ENCODE data around the gene MEGF11.

The MEGF11 gene

GRCh38 chr15:66198757-66199156 is 54.8 kb downstream of the MEGF11 start:
- H3K9me3 ChIP-seq (ENCODE audit: control insufficient read depth in 1 of 2, low read length in 2 of 2): no peaks in the 10 kb centered on the region
- no peak overlapping the region for H3K27ac ChIP-seq (ENCODE audit: low read length)
- H3K4me1 ChIP-seq (ENCODE audit: control insufficient read depth in 1 of 2, insufficient read depth in 2 of 2, low read length in 2 of 2): no peaks in the 10 kb centered on the region
- no peak overlapping the region for H3K4me3 ChIP-seq (ENCODE audit: low read depth in 1 of 2, low read length in 2 of 2)
- no peaks in the 10 kb centered on the region for H3K27me3 ChIP-seq (ENCODE audit: low read depth, low read length)
- H3K36me3 ChIP-seq (ENCODE audit: control insufficient read depth in 1 of 2, insufficient read depth in 2 of 2, low read length in 2 of 2): no peaks in the 10 kb centered on the region

DNA sequence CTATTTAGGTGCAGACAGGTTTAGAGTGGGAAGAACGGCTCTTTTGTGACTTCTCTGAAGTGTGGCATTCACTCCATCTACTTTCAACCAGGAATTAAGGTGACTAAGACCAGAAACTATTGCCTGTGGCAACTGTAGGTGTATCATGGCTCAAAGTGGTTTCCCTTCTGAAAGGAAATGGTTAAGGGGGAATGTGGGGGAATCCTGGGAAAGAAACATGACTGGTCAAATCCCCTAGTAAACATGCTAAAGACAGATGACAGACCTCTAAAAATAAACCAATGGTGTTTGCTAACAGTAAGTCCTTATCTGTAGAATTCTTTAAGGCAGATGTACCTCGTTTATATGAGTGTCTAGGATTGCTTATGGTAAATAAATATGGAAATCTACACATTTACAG is 56.9 kb downstream of the MEGF11 start:
- H3K9me3 ChIP-seq (ENCODE audit: control insufficient read depth in 1 of 2, low read length in 2 of 2): no peaks in the 10 kb centered on the region
- H3K36me3 ChIP-seq (ENCODE audit: control insufficient read depth in 1 of 2, insufficient read depth in 2 of 2, low read length in 2 of 2): no peaks in the 10 kb centered on the region
- no peak overlapping the region for H3K27ac ChIP-seq (ENCODE audit: low read length)
- no peaks in the 10 kb centered on the region for H3K27me3 ChIP-seq (ENCODE audit: low read depth, low read length)
- H3K4me3 ChIP-seq (ENCODE audit: low read depth in 1 of 2, low read length in 2 of 2): no peak overlapping the region
- no peaks in the 10 kb centered on the region for H3K4me1 ChIP-seq (ENCODE audit: control insufficient read depth in 1 of 2, insufficient read depth in 2 of 2, low read length in 2 of 2)

- H3K4me3 ChIP-seq (ENCODE audit: low read depth in 1 of 2, low read length in 2 of 2): no peak overlapping the region
- H3K9me3 ChIP-seq (ENCODE audit: control insufficient read depth in 1 of 2, low read length in 2 of 2): no peaks in the 10 kb centered on the region
- H3K36me3 ChIP-seq (ENCODE audit: control insufficient read depth in 1 of 2, insufficient read depth in 2 of 2, low read length in 2 of 2): no peaks in the 10 kb centered on the region
- no peaks in the 10 kb centered on the region for H3K4me1 ChIP-seq (ENCODE audit: control insufficient read depth in 1 of 2, insufficient read depth in 2 of 2, low read length in 2 of 2)
- no peak overlapping the region for H3K27ac ChIP-seq (ENCODE audit: low read length)
- no peaks in the 10 kb centered on the region for H3K27me3 ChIP-seq (ENCODE audit: low read depth, low read length)
Observed at GRCh38 chr15:66195621-66196230, 57.8 kb downstream of the MEGF11 start.

DNA sequence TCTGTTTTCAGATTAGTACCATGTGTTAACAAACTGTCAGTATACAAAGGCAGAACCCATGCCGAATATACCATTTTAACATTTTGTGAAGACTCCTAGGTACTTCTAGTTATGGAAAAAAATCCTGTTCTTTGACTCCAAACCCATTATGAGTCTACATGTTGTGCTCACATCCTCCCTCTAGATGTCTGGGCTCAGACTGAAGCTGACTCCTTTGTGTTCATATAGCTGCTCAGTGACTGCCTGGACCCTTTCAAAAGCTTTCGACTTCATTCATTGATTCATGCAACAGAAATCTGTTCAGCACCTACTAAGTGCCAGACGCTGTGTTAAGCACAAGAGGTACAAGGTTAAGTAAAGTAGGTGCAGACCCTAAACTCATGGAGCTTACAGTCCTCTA is 60.5 kb downstream of the MEGF11 start:
- H3K4me3 ChIP-seq (ENCODE audit: low read depth in 1 of 2, low read length in 2 of 2): no peak overlapping the region
- no peaks in the 10 kb centered on the region for H3K36me3 ChIP-seq (ENCODE audit: control insufficient read depth in 1 of 2, insufficient read depth in 2 of 2, low read length in 2 of 2)
- no peaks in the 10 kb centered on the region for H3K4me1 ChIP-seq (ENCODE audit: control insufficient read depth in 1 of 2, insufficient read depth in 2 of 2, low read length in 2 of 2)
- no peaks in the 10 kb centered on the region for H3K27me3 ChIP-seq (ENCODE audit: low read depth, low read length)
- H3K27ac ChIP-seq (ENCODE audit: low read length): no peak overlapping the region
- H3K9me3 ChIP-seq (ENCODE audit: control insufficient read depth in 1 of 2, low read length in 2 of 2): no peaks in the 10 kb centered on the region

DNA sequence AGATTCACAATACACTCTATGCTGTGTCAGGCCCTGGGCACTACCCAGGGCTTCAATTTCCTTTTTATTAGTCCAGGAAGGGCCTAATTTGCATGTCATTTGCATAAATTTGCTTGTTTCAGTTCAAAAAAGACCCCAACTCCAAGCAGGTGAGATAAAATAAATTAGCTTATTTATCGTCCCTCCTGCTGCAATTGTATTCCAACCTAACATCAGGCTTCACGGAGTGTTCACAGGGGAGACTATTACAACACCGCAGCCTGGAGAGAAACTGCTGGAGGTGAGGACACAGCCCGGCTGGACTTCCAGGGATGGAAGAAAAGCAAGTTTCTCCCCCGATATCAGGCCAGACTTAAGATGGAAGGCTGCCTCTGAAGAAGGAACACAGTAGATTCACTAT is 62.8 kb downstream of the MEGF11 start:
- Histone ChIP-seq H3K36me3 (ENCODE audit: control insufficient read depth in 1 of 2, insufficient read depth in 2 of 2, low read length in 2 of 2) (no peaks in the 10 kb centered on the region), H3K9me3 (ENCODE audit: control insufficient read depth in 1 of 2, low read length in 2 of 2) (no peaks in the 10 kb centered on the region), H3K4me1 (ENCODE audit: control insufficient read depth in 1 of 2, insufficient read depth in 2 of 2, low read length in 2 of 2) (no peaks in the 10 kb centered on the region), H3K27ac (ENCODE audit: low read length) (no peak overlapping the region), H3K27me3 (ENCODE audit: low read depth, low read length) (no peaks in the 10 kb centered on the region), H3K4me3 (ENCODE audit: low read depth in 1 of 2, low read length in 2 of 2) (no peak overlapping the region)

- Histone ChIP-seq H3K36me3 (ENCODE audit: control insufficient read depth in 1 of 2, insufficient read depth in 2 of 2, low read length in 2 of 2) (no peaks in the 10 kb centered on the region), H3K4me3 (ENCODE audit: low read depth in 1 of 2, low read length in 2 of 2) (no peak overlapping the region), H3K27ac (ENCODE audit: low read length) (no peak overlapping the region), H3K9me3 (ENCODE audit: control insufficient read depth in 1 of 2, low read length in 2 of 2) (no peaks in the 10 kb centered on the region), H3K27me3 (ENCODE audit: low read depth, low read length) (no peaks in the 10 kb centered on the region), H3K4me1 (ENCODE audit: control insufficient read depth in 1 of 2, insufficient read depth in 2 of 2, low read length in 2 of 2) (no peaks in the 10 kb centered on the region)
Observed at GRCh38 chr15:66189291-66189690, 64.3 kb downstream of the MEGF11 start.

DNA sequence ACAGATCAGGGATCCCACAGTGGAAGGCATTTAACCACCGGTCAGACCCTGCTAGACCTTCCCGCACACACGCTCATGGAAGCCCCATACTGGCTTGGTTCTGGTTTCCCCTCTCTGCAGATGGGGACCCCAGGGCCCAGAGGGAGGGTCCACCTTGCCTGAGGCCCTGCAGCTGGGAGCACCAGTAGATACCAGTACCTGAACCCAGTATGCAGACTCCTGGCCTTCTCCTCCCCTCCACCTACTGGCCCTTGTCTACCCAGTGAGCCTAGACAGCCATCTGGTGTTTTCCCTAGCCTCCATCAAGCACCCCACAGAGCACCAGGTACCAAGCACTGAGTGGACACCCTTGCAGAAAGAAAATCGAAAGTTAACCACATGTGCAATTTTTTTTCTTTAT is 65.1 kb downstream of the MEGF11 start:
- Histone ChIP-seq H3K36me3 (ENCODE audit: control insufficient read depth in 1 of 2, insufficient read depth in 2 of 2, low read length in 2 of 2) (no peaks in the 10 kb centered on the region), H3K4me3 (ENCODE audit: low read depth in 1 of 2, low read length in 2 of 2) (no peak overlapping the region), H3K27ac (ENCODE audit: low read length) (no peak overlapping the region), H3K9me3 (ENCODE audit: control insufficient read depth in 1 of 2, low read length in 2 of 2) (no peaks in the 10 kb centered on the region), H3K4me1 (ENCODE audit: control insufficient read depth in 1 of 2, insufficient read depth in 2 of 2, low read length in 2 of 2) (no peaks in the 10 kb centered on the region), H3K27me3 (ENCODE audit: low read depth, low read length) (no peaks in the 10 kb centered on the region)

DNA sequence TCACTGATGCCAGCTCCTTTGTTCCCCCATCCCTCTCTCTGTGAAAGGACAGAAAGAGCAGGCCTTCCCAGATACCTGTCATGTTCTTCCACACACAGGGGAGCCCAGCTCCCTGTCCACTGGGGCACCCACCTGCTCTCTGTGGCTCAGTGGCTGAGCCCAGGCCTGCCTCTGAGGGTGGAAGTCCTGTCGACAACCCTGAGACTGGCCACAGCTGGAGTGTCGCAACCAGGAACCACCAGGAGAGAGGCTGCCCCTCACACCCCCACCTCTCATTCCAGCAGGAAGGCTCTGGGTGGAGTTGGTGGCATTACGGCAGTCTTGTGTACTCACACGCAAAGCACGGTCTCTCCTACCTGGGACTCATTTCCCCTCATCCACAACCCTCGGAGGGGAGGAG is 66.3 kb downstream of the MEGF11 start:
- Histone ChIP-seq H3K27ac (ENCODE audit: low read length) (no peak overlapping the region), H3K9me3 (ENCODE audit: control insufficient read depth in 1 of 2, low read length in 2 of 2) (no peaks in the 10 kb centered on the region), H3K4me1 (ENCODE audit: control insufficient read depth in 1 of 2, insufficient read depth in 2 of 2, low read length in 2 of 2) (no peaks in the 10 kb centered on the region), H3K27me3 (ENCODE audit: low read depth, low read length) (no peaks in the 10 kb centered on the region), H3K4me3 (ENCODE audit: low read depth in 1 of 2, low read length in 2 of 2) (no peak overlapping the region), H3K36me3 (ENCODE audit: control insufficient read depth in 1 of 2, insufficient read depth in 2 of 2, low read length in 2 of 2) (no peaks in the 10 kb centered on the region)

DNA sequence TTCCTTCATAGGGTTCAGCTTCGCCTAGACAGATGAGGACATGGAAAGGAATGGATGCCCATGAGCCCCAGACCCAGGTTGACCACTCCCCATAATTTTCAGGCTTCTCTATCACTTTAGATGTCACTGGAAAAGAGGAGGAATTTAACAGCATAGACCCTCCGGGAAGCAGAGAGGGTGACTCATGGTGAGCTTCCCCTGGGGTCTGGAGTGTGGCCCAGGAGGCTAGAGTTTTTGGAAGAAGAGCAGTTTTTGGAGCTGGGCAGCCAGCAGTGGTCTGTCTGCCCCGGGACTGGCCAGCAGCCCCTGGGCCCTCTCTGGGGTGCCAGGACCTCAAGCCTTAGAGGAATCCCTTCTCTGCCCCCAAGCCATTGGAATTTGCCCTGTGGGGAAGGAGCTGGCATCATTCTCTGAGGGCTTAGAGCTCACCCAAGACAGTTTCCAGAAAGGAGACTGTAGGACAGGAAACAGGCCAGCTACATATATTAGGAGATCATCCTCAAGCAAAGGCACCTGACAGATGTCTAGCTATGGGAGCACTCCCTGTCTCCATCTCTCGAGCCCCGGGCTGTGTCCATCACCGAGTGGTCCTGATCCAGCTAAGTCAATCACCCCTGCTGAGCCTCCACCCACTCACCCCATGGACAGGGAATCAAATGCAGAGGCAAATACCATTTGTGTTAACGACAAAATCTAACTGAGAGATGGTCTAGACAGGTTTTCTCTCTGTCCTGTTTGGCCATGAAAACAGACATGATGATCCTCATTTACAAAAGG is 67.3 kb downstream of the MEGF11 start:
- no peaks in the 10 kb centered on the region for H3K9me3 ChIP-seq (ENCODE audit: control insufficient read depth in 1 of 2, low read length in 2 of 2)
- no peak overlapping the region for H3K27ac ChIP-seq (ENCODE audit: low read length)
- H3K4me1 ChIP-seq (ENCODE audit: control insufficient read depth in 1 of 2, insufficient read depth in 2 of 2, low read length in 2 of 2): no peaks in the 10 kb centered on the region
- H3K4me3 ChIP-seq (ENCODE audit: low read depth in 1 of 2, low read length in 2 of 2): no peak overlapping the region
- no peaks in the 10 kb centered on the region for H3K27me3 ChIP-seq (ENCODE audit: low read depth, low read length)
- no peaks in the 10 kb centered on the region for H3K36me3 ChIP-seq (ENCODE audit: control insufficient read depth in 1 of 2, insufficient read depth in 2 of 2, low read length in 2 of 2)

GRCh38 chr15:66184936-66185790 is 68.4 kb downstream of the MEGF11 start:
- no peaks in the 10 kb centered on the region for H3K36me3 ChIP-seq (ENCODE audit: control insufficient read depth in 1 of 2, insufficient read depth in 2 of 2, low read length in 2 of 2)
- H3K4me1 ChIP-seq (ENCODE audit: control insufficient read depth in 1 of 2, insufficient read depth in 2 of 2, low read length in 2 of 2): no peaks in the 10 kb centered on the region
- H3K27ac ChIP-seq (ENCODE audit: low read length): no peak overlapping the region
- no peak overlapping the region for H3K4me3 ChIP-seq (ENCODE audit: low read depth in 1 of 2, low read length in 2 of 2)
- H3K9me3 ChIP-seq (ENCODE audit: control insufficient read depth in 1 of 2, low read length in 2 of 2): no peaks in the 10 kb centered on the region
- no peaks in the 10 kb centered on the region for H3K27me3 ChIP-seq (ENCODE audit: low read depth, low read length)

- Histone ChIP-seq H3K4me3 (ENCODE audit: low read depth in 1 of 2, low read length in 2 of 2) (no peak overlapping the region), H3K27me3 (ENCODE audit: low read depth, low read length) (no peaks in the 10 kb centered on the region), H3K4me1 (ENCODE audit: control insufficient read depth in 1 of 2, insufficient read depth in 2 of 2, low read length in 2 of 2) (no peaks in the 10 kb centered on the region), H3K9me3 (ENCODE audit: control insufficient read depth in 1 of 2, low read length in 2 of 2) (no peaks in the 10 kb centered on the region), H3K36me3 (ENCODE audit: control insufficient read depth in 1 of 2, insufficient read depth in 2 of 2, low read length in 2 of 2) (no peaks in the 10 kb centered on the region), H3K27ac (ENCODE audit: low read length) (no peak overlapping the region)
Observed at GRCh38 chr15:66184492-66184891, 69.1 kb downstream of the MEGF11 start.
